ENCODE results near the gene SLC8A2. TPM values are rescaled to one million over a fixed set of nuclear protein-coding genes. Genes with fewer than 3 reads are reported as not detected.

SLC8A2 gene
- polyA plus RNA-seq, 4 donors, result 0.12 to 0.92 TPM; not detected in 2

DNA sequence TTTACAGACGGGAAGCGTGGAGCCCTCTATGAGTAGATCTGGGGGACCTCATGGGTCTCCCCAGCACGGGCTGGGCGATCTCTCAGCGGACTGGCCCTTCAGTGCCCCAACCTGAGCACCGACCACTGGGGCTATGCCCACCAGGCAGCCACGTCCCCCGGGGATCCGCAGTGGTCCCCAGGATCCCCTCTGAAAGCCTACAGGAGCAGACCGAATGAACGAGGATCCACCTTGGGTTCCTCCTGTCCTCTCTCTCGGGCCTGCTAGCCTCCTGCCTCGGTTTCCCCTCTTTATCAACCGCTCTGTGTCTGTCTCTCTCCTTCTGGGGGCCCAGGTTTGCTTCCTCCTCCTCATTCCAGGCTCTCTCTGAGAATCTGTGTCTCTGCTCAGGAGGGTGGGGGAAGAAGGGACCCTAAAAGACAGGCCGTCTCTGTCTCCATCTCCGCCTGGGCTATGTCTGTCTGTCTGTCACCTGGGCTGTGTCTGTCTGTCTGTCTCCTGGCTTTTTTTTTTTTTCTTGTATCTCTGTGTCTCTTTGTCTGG is 50.4 kb downstream of the SLC8A2 start:
- Histone ChIP-seq H3K27me3 (ENCODE audit: control insufficient read depth in 3 of 3, insufficient read depth in 3 of 3, low read length in 3 of 3) (peaks cover 7 to 80% (median 36%) of the 10 kb centered on the region in 3 donors), H3K4me1 (ENCODE audit: control insufficient read depth in 3 of 3, insufficient read depth in 2 of 3, low read depth in 1 of 3, low read length in 2 of 3) (no peaks in the 10 kb centered on the region), H3K9me3 (ENCODE audit: control insufficient read depth in 2 of 2, insufficient read depth in 1 of 2, low read depth in 1 of 2, low read length in 1 of 2) (no peaks in the 10 kb centered on the region), H3K27ac (ENCODE audit: low read depth in 1 of 3, low read length in 2 of 3) (no peak overlapping the region), H3K36me3 (ENCODE audit: control insufficient read depth in 3 of 3, insufficient read depth in 2 of 3, low read depth in 1 of 3, low read length in 3 of 3) (no peaks in the 10 kb centered on the region), H3K4me3 (ENCODE audit: low read depth in 1 of 3, low read length in 3 of 3) (no peak overlapping the region)
- WGBS, 3 donors, result 9 to 15% (median 13%) methylated on average over 16 of the region's 16 CpGs
- DNase-seq (no peak), FAIRE-seq (no peak)

- FAIRE-seq (no peak), DNase-seq (no peak)
- Histone ChIP-seq H3K4me3 (ENCODE audit: low read depth in 1 of 3, low read length in 3 of 3) (no peak overlapping the region), H3K36me3 (ENCODE audit: control insufficient read depth in 3 of 3, insufficient read depth in 2 of 3, low read depth in 1 of 3, low read length in 3 of 3) (peaks cover 0 to 2% (median 0%) of the 10 kb centered on the region in 3 donors), H3K4me1 (ENCODE audit: control insufficient read depth in 3 of 3, insufficient read depth in 2 of 3, low read depth in 1 of 3, low read length in 2 of 3) (no peaks in the 10 kb centered on the region), H3K27me3 (ENCODE audit: control insufficient read depth in 3 of 3, insufficient read depth in 3 of 3, low read length in 3 of 3) (peaks cover 7 to 86% (median 36%) of the 10 kb centered on the region in 3 donors), H3K9me3 (ENCODE audit: control insufficient read depth in 2 of 2, insufficient read depth in 1 of 2, low read depth in 1 of 2, low read length in 1 of 2) (no peaks in the 10 kb centered on the region), H3K27ac (ENCODE audit: low read depth in 1 of 3, low read length in 2 of 3) (no peak overlapping the region)
- WGBS, 3 donors, result 14 to 17% (median 14%) methylated on average over 19 of the region's 19 CpGs
Measured at GRCh38 chr19:47419789-47420188, 51.9 kb downstream of the SLC8A2 start.

DNA sequence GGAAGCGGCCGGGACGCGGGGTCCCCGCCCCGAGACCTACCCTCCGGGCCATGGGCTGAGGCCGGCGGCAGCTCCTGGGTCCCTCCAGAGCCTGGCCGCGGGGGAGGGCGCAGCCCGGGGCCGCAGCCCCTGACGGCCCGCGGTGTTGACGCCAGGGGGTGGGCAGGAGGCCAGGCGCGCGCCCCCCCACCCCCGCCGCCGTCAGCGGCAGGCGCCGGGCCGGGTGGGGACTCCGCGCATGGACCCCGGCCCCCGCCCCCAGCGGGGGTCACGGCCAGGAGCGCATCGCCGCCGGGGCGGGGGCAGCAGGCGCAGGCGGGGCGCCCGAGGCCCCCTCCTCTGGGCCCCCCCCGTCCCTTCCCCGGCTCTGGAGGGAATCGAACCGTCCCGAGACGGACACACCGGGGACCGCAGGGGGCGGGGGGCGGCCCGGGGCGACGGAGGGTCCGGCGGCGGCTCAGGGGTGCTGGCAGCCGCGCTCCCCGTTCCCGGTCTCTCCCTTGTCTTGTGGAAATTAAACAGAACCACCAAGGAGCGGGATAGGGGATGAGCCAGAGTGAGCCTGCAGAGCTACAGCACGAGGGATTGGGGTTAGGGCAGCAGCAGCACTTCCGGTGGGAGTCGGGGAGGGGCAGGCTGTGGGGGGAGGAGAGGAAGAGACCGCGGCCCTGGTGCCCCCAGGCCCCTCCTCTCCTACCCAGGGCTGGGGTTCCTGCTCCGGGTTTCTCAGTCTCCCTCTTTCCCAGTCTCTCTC is 52.5 kb downstream of the SLC8A2 start, which contains the start of gene MEIS3:
TSS of gene MEIS3 (minus strand) at position 498 of the 754 bp plus-strand sequence. CDS start at position 52, 446 bp downstream.
- peak in 1 of 2 donors; percentile 25 for DNase-seq
- H3K27me3 ChIP-seq (ENCODE audit: control insufficient read depth in 3 of 3, insufficient read depth in 3 of 3, low read length in 3 of 3), result peaks cover 7 to 83% (median 36%) of the 10 kb centered on the region in 3 donors

GRCh38 chr19:47418692-47419029 is 53.0 kb downstream of the SLC8A2 start:
- no peaks in the 10 kb centered on the region for H3K9me3 ChIP-seq (ENCODE audit: control insufficient read depth in 2 of 2, insufficient read depth in 1 of 2, low read depth in 1 of 2, low read length in 1 of 2)
- H3K27ac ChIP-seq (ENCODE audit: low read depth in 1 of 3, low read length in 2 of 3), result no peak overlapping the region
- FAIRE-seq, result no peak
- no peak for DNase-seq
- 1 to 7% (median 1%) methylated on average over 4 to 9 of the region's 9 CpGs for WGBS, 3 donors
- no peaks in the 10 kb centered on the region for H3K4me1 ChIP-seq (ENCODE audit: control insufficient read depth in 3 of 3, insufficient read depth in 2 of 3, low read depth in 1 of 3, low read length in 2 of 3)
- H3K27me3 ChIP-seq (ENCODE audit: control insufficient read depth in 3 of 3, insufficient read depth in 3 of 3, low read length in 3 of 3), result peaks cover 7 to 79% (median 32%) of the 10 kb centered on the region in 3 donors
- H3K36me3 ChIP-seq (ENCODE audit: control insufficient read depth in 3 of 3, insufficient read depth in 2 of 3, low read depth in 1 of 3, low read length in 3 of 3), result peaks cover 0 to 5% (median 0%) of the 10 kb centered on the region in 3 donors
- H3K4me3 ChIP-seq (ENCODE audit: low read depth in 1 of 3, low read length in 3 of 3), result peak overlapping the region; percentile 11 to 40 (median 32)

More for the DNA sequence above, 52.5 kb downstream of the SLC8A2 start, which contains the start of gene MEIS3:
- peak within 1 kb of the TSS; percentile 11 to 40 (median 32) for H3K4me3 ChIP-seq (ENCODE audit: low read depth in 1 of 3, low read length in 3 of 3)
- FAIRE-seq, result no peak
- 0 to 4% (median 2%) methylated on average over 12 to 70 of the region's 70 CpGs for WGBS, 3 donors
- H3K9me3 ChIP-seq (ENCODE audit: control insufficient read depth in 2 of 2, insufficient read depth in 1 of 2, low read depth in 1 of 2, low read length in 1 of 2), result no peaks in the 10 kb centered on the region
- no peaks in the 10 kb centered on the region for H3K4me1 ChIP-seq (ENCODE audit: control insufficient read depth in 3 of 3, insufficient read depth in 2 of 3, low read depth in 1 of 3, low read length in 2 of 3)
- peaks cover 0 to 3% (median 0%) of the 10 kb centered on the region in 3 donors for H3K36me3 ChIP-seq (ENCODE audit: control insufficient read depth in 3 of 3, insufficient read depth in 2 of 3, low read depth in 1 of 3, low read length in 3 of 3)
- H3K27ac ChIP-seq (ENCODE audit: low read depth in 1 of 3, low read length in 2 of 3), result no peak within 1 kb of the TSS

- Histone ChIP-seq H3K9me3 (ENCODE audit: control insufficient read depth in 2 of 2, insufficient read depth in 1 of 2, low read depth in 1 of 2, low read length in 1 of 2) (no peaks in the 10 kb centered on the region), H3K27ac (ENCODE audit: low read depth in 1 of 3, low read length in 2 of 3) (no peak overlapping the region), H3K36me3 (ENCODE audit: control insufficient read depth in 3 of 3, insufficient read depth in 2 of 3, low read depth in 1 of 3, low read length in 3 of 3) (peaks cover 0 to 7% (median 0%) of the 10 kb centered on the region in 3 donors), H3K27me3 (ENCODE audit: control insufficient read depth in 3 of 3, insufficient read depth in 3 of 3, low read length in 3 of 3) (peaks cover 5 to 73% (median 28%) of the 10 kb centered on the region in 3 donors), H3K4me1 (ENCODE audit: control insufficient read depth in 3 of 3, insufficient read depth in 2 of 3, low read depth in 1 of 3, low read length in 2 of 3) (no peaks in the 10 kb centered on the region), H3K4me3 (ENCODE audit: low read depth in 1 of 3, low read length in 3 of 3) (peak overlapping the region in 1 of 3 donors; percentile 32)
- 5 to 7% (median 6%) methylated on average over 34 of the region's 34 CpGs for WGBS, 3 donors
- FAIRE-seq (no peak), DNase-seq (no peak)
Measured at GRCh38 chr19:47417746-47418691, 53.7 kb downstream of the SLC8A2 start.

DNA sequence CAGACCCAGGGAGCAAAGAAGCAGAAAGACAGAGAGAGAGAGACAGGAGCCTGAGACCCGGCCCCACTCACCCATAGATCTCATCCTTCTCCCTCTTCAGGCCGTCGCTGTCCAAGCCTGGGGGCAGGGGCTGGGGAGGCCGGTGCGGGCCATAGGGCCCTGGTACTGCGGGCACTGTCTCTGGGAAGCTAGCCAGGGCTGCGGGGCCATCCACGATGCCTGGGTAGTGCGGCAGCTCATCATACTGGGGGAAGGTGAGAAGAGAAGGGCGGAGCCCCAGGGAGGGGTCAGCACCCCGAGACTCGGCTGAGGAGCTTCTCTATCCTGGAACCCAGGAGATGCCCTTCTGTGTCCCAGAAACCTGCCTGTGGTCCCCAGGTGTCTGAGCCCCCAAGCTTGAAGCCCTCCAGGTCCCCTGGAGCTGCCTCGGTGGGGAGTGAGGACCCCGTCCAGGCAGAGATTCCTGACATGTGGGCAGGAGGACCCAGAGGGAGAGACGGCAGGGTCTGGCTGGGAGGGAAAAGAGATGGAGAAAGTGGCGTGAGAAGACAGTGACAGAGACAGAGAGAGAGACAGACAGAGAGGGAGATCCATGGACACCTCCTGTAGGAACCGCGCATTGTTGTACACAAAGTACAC is 54.5 kb downstream of the SLC8A2 start:
- no peak for DNase-seq

DNA sequence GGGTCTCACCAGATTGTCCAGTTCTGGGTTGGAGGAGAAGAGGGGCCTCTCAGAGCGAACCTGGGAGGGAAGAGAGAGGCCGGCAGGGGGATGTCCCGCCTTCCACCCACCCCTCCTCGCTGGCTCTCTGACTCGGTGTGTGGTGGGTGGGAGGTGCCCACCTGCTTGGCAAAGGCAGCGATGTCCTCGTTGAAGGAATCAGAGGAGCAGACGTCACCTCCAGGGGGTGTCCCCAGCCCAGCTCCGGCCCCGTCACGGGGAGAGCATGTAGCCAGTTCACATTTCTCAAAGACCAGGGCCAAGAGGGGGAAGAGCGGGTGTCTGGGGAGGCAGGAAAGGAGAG is 55.1 kb downstream of the SLC8A2 start:
- DNase-seq (no peak), FAIRE-seq (no peak)
- whole genome bisulfite sequencing, 3 donors, result 44 to 55% (median 51%) methylated on average over 11 to 12 of the region's 12 CpGs
- no peaks in the 10 kb centered on the region for H3K9me3 ChIP-seq (ENCODE audit: control insufficient read depth in 2 of 2, insufficient read depth in 1 of 2, low read depth in 1 of 2, low read length in 1 of 2)
- peaks cover 5 to 59% (median 26%) of the 10 kb centered on the region in 3 donors for H3K27me3 ChIP-seq (ENCODE audit: control insufficient read depth in 3 of 3, insufficient read depth in 3 of 3, low read length in 3 of 3)
- peaks cover 0 to 7% (median 0%) of the 10 kb centered on the region in 3 donors for H3K36me3 ChIP-seq (ENCODE audit: control insufficient read depth in 3 of 3, insufficient read depth in 2 of 3, low read depth in 1 of 3, low read length in 3 of 3)
- no peak overlapping the region for H3K27ac ChIP-seq (ENCODE audit: low read depth in 1 of 3, low read length in 2 of 3)
- H3K4me3 ChIP-seq (ENCODE audit: low read depth in 1 of 3, low read length in 3 of 3), result no peak overlapping the region
- H3K4me1 ChIP-seq (ENCODE audit: control insufficient read depth in 3 of 3, insufficient read depth in 2 of 3, low read depth in 1 of 3, low read length in 2 of 3), result no peaks in the 10 kb centered on the region

More for the DNA sequence above, 54.5 kb downstream of the SLC8A2 start:
- Histone ChIP-seq H3K9me3 (ENCODE audit: control insufficient read depth in 2 of 2, insufficient read depth in 1 of 2, low read depth in 1 of 2, low read length in 1 of 2) (no peaks in the 10 kb centered on the region), H3K4me1 (ENCODE audit: control insufficient read depth in 3 of 3, insufficient read depth in 2 of 3, low read depth in 1 of 3, low read length in 2 of 3) (no peaks in the 10 kb centered on the region), H3K27ac (ENCODE audit: low read depth in 1 of 3, low read length in 2 of 3) (no peak overlapping the region), H3K4me3 (ENCODE audit: low read depth in 1 of 3, low read length in 3 of 3) (no peak overlapping the region), H3K36me3 (ENCODE audit: control insufficient read depth in 3 of 3, insufficient read depth in 2 of 3, low read depth in 1 of 3, low read length in 3 of 3) (peaks cover 0 to 7% (median 0%) of the 10 kb centered on the region in 3 donors), H3K27me3 (ENCODE audit: control insufficient read depth in 3 of 3, insufficient read depth in 3 of 3, low read length in 3 of 3) (peaks cover 5 to 65% (median 28%) of the 10 kb centered on the region in 3 donors)
- WGBS, 3 donors, result 17 to 27% (median 25%) methylated on average over 15 to 18 of the region's 18 CpGs
- no peak for FAIRE-seq

Data from small intestine (tissue), 7 donors.